ENCODE data around the gene DCUN1D2. TPM values are rescaled to one million over a fixed set of nuclear protein-coding genes. Genes with fewer than 3 reads are reported as not detected.

DCUN1D2 gene
- total and polyA plus RNA-seq, 10 of the 15 experiments (the other 5 are each of a cell fraction or from before 2014, with no cell fraction given), result 2.5 to 23.6 (median 9.3) TPM

DNA sequence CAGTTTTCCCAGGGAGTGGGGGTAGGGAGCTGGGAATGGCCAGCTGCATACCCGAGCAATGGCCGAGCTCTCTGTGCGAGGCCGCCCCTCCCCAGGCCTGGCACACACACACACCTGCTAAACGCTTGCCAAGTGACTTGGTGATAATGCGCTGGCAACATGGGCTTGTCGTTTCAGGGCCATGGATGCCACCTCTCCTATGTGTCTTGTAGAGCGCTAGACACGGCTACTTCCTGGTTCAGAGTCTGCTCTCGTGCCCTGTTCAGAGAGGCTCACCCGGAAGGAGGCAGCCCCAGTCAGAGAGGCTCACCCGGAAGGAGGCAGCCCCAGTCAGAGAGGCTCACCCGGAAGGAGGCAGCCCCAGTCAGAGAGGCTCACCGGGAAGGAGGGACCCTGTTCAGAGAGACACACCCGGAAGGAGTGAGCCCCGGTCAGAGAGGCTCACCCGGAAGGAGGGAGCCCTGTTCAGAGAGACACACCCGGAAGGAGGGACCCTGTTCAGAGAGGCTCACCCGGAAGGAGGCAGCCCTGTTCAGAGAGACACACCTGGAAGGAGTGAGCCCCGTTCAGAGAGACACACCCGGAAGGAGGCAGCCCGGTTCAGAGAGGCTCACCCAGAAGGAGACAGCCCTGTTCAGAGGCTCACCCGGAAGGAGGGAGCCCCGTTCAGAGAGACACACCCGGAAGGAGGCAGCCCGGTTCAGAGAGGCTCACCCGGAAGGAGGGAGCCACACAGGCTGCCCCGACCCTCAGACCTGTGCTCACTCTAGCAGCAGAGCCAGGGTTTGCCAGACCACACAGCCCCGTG lies 41.4 kb downstream of the DCUN1D2 start (continued):
- TF ChIP-seq, protein P1, sequence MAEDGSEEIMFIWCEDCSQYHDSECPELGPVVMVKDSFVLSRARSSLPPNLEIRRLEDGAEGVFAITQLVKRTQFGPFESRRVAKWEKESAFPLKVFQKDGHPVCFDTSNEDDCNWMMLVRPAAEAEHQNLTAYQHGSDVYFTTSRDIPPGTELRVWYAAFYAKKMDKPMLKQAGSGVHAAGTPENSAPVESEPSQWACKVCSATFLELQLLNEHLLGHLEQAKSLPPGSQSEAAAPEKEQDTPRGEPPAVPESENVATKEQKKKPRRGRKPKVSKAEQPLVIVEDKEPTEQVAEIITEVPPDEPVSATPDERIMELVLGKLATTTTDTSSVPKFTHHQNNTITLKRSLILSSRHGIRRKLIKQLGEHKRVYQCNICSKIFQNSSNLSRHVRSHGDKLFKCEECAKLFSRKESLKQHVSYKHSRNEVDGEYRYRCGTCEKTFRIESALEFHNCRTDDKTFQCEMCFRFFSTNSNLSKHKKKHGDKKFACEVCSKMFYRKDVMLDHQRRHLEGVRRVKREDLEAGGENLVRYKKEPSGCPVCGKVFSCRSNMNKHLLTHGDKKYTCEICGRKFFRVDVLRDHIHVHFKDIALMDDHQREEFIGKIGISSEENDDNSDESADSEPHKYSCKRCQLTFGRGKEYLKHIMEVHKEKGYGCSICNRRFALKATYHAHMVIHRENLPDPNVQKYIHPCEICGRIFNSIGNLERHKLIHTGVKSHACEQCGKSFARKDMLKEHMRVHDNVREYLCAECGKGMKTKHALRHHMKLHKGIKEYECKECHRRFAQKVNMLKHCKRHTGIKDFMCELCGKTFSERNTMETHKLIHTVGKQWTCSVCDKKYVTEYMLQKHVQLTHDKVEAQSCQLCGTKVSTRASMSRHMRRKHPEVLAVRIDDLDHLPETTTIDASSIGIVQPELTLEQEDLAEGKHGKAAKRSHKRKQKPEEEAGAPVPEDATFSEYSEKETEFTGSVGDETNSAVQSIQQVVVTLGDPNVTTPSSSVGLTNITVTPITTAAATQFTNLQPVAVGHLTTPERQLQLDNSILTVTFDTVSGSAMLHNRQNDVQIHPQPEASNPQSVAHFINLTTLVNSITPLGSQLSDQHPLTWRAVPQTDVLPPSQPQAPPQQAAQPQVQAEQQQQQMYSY (CRISPR knock-in tag; IDR thresholded peaks at IDR 0.05), result no peak
- TF ChIP-seq ATF7 (IDR thresholded peaks at IDR 0.05; ENCODE audit: low read depth) (no peak), PML (IDR thresholded peaks at IDR 0.05; ENCODE audit: low read length) (0 out of 2 replicates have a peak, but pooled peaks have one; percentile 49), GATAD2B (conservative IDR thresholded peaks at IDR 0.05; ENCODE audit: low read depth) (no peak), STAT1 (conservative IDR thresholded peaks at IDR 0.05) (no peak), RFX5 (IDR thresholded peaks at IDR 0.05; ENCODE audit: low read depth, low read length) (no peak), EP300 (IDR thresholded peaks at IDR 0.05; ENCODE audit: borderline replicate concordance in 1 of 2, control insufficient read depth in 1 of 2, low read depth in 2 of 2, low read length in 2 of 2) (no peak), SMC3 (IDR thresholded peaks at IDR 0.05; ENCODE audit: borderline replicate concordance, low read length) (no peak), FOXM1 (IDR thresholded peaks at IDR 0.05; ENCODE audit: low read depth, low read length) (no peak), NR2F1 (conservative IDR thresholded peaks at IDR 0.05) (no peak), SPI1 (IDR thresholded peaks at IDR 0.05; ENCODE audit: borderline replicate concordance, insufficient read depth, low read depth, low read length) (no peak), STAT3 (IDR thresholded peaks at IDR 0.05; ENCODE audit: low read depth, low read length) (no peak), HDAC6 (IDR thresholded peaks at IDR 0.05; ENCODE audit: unreplicated experiment) (no peak), RCOR1 (conservative IDR thresholded peaks at IDR 0.05; ENCODE audit: low read depth, low read length) (no peak), MYC (IDR thresholded peaks at IDR 0.05; ENCODE audit: insufficient read depth, insufficient read length, insufficient replicate concordance, low read length, severe bottlenecking) (no peak), RBBP5 (conservative IDR thresholded peaks at IDR 0.05) (no peak)
- TF ChIP-seq, protein P2, sequence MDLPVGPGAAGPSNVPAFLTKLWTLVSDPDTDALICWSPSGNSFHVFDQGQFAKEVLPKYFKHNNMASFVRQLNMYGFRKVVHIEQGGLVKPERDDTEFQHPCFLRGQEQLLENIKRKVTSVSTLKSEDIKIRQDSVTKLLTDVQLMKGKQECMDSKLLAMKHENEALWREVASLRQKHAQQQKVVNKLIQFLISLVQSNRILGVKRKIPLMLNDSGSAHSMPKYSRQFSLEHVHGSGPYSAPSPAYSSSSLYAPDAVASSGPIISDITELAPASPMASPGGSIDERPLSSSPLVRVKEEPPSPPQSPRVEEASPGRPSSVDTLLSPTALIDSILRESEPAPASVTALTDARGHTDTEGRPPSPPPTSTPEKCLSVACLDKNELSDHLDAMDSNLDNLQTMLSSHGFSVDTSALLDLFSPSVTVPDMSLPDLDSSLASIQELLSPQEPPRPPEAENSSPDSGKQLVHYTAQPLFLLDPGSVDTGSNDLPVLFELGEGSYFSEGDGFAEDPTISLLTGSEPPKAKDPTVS (IDR thresholded peaks at IDR 0.05; ENCODE audit: low read depth, low read length), result no peak
- TF ChIP-seq, protein P3, sequence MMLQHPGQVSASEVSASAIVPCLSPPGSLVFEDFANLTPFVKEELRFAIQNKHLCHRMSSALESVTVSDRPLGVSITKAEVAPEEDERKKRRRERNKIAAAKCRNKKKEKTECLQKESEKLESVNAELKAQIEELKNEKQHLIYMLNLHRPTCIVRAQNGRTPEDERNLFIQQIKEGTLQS (IDR thresholded peaks at IDR 0.05; ENCODE audit: borderline replicate concordance, extremely low read depth, low read depth, low read length), result no peak
- TF ChIP-seq, protein P4, sequence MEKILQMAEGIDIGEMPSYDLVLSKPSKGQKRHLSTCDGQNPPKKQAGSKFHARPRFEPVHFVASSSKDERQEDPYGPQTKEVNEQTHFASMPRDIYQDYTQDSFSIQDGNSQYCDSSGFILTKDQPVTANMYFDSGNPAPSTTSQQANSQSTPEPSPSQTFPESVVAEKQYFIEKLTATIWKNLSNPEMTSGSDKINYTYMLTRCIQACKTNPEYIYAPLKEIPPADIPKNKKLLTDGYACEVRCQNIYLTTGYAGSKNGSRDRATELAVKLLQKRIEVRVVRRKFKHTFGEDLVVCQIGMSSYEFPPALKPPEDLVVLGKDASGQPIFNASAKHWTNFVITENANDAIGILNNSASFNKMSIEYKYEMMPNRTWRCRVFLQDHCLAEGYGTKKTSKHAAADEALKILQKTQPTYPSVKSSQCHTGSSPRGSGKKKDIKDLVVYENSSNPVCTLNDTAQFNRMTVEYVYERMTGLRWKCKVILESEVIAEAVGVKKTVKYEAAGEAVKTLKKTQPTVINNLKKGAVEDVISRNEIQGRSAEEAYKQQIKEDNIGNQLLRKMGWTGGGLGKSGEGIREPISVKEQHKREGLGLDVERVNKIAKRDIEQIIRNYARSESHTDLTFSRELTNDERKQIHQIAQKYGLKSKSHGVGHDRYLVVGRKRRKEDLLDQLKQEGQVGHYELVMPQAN (conservative IDR thresholded peaks at IDR 0.05), result no peak
- TF ChIP-seq, protein P5, sequence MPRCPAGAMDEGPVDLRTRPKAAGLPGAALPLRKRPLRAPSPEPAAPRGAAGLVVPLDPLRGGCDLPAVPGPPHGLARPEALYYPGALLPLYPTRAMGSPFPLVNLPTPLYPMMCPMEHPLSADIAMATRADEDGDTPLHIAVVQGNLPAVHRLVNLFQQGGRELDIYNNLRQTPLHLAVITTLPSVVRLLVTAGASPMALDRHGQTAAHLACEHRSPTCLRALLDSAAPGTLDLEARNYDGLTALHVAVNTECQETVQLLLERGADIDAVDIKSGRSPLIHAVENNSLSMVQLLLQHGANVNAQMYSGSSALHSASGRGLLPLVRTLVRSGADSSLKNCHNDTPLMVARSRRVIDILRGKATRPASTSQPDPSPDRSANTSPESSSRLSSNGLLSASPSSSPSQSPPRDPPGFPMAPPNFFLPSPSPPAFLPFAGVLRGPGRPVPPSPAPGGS (IDR thresholded peaks at IDR 0.05; ENCODE audit: borderline replicate concordance, insufficient read depth, low read depth, low read length, poor library complexity, severe bottlenecking), result no peak
